H54 (cell line): Measurements from ENCODE around the gene NUP62CL.
"Not testable (repeated sequence)": the region's sequence is repeated elsewhere in the genome, so short reads cannot be mapped to it uniquely, and the experiment has no call there.

Source experiments
- DNase-seq: peaks from one replicate; pipeline ENCODE4 v3.0.0; 2011; ENCODE audit warnings: low spot score, mixed read lengths; ENCODE audit not compliant: insufficient read length
- FAIRE-seq: peaks from 3 replicates; lab custom pipeline; 2011; peaks lifted over from hg19 to GRCh38; lab: Jason Lieb, UNC
- POLR2A ChIP-seq: IDR thresholded peaks from 2 replicates; pipeline ENCODE4 v1.6.1; 2011; ENCODE audit warnings: low read depth, mild to moderate bottlenecking, low read length

NUP62CL gene

DNA sequence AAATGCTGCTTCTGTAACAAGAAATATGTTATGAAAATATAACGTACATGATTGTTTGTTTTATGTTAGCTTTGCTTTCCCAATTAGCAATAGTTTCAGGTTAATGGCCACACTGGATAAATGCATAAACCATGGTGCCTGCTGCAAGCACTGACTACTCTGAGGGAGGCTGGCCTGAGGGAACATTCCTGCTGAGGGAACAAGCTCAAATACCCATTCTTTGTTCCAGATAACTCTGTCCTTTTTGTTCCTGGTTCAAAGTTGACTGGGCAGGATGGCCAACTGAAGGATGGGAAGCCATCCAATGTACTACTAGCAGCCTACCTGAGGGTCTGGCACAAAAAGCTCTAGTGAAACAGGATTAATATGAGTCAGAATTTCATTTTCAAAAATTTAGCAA is 37.5 kb downstream of the NUP62CL start:
- no peak for TF ChIP-seq POLR2A
- no peak for FAIRE-seq
- no peak for DNase-seq

DNA sequence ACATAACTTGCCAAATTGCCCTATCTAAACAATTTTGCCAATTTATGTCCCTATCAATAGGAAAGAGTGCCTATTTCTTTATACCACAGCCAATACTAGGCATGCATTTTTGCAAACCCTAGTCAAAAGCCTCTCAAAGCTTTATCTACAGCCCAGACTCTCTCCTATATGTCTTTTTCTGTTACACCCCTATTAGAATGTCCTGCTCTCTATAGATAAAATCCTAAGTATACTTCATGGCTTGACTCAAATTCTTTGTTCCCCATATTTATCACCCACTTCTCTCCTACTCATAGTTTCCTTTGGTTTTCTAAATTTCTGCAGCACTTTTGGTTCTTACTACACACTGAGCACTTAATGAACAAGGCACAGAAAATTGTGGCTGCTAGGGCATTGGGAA is 38.0 kb downstream of the NUP62CL start:
- no peak for FAIRE-seq
- TF ChIP-seq POLR2A = no peak
- DNase-seq = no peak

DNA sequence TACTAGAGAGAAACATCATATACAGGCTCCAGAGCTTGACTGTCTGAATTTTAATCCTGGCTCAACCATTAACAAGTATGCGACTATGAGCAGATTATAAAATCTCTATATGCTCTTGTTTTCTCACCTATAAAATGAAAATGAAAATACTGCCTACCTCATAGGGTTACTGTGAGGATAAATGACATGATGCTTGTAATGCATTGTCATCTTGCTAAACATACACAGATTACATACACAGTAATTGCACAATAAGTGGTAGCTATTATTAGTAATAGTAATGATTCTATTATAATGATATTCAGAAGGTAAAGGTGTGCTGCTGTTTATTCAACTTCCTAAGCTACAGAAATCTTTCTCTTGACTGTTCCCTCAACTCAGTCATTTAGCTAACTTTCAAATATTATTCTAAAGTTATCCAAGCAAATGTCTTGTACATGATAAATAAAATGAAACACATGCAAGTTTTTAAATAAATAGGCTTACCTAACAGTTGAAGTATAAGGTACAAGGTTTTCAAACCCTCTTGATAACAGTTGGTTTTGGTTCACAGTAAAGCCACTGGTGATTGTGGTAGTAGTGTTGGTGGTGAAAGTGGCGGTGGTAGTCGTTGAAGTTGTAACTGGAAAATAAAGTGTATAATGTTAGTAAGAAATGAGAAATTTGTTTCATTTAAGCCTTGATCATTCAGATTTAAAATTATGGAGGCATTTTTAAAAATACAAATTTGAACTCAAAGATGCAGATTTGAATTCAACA is 38.9 kb downstream of the NUP62CL start:
- TF ChIP-seq POLR2A = no peak
- FAIRE-seq (no peak), DNase-seq (no peak)

DNA sequence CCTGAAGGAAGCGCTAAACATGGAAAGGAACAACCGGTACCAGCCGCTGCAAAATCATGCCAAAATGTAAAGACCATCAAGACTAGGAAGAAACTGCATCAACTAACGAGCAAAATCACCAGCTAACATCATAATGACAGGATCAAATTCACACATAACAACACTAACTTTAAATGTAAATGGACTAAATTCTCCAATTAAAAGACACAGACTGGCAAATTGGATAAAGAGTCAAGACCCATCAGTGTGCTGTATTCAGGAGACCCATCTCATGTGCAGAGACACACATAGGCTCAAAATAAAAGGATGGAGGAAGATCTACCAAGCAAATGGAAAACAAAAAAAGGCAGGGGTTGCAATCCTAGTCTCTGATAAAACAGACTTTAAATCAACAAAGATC is 48.6 kb downstream of the NUP62CL start:
- DNase-seq, FAIRE-seq: not testable (repeated sequence)

DNA sequence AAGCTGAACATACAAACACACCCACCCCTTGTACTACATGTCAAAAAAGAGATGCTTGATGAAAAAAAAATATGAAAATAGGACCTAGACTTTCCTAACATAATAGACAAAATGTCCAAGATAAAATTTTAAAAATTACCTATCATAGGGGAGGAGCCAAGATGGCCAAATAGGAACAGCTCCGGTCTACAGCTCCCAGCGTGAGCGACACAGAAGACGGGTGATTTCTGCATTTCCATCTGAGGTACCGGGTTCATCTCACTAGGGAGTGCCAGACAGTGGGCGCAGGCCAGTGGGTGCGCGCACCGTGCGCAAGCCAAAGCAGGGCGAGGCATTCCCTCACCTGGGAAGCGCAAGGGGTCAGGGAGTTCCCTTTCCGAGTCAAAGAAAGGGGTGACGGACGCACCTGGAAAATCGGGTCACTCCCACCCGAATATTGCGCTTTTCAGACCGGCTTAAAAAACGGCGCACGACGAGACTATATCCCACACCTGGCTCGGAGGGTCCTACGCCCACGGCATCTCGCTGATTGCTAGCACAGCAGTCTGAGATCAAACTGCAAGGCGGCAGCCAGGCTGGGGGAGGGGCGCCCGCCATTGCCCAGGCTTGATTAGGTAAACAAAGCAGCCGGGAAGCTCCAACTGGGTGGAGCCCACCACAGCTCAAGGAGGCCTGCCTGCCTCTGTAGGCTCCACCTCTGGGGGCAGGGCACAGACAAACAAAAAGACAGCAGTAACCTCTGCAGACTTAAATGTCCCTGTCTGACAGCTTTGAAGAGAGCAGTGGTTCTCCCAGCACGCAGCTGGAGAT is 50.4 kb downstream of the NUP62CL start:
- DNase-seq, FAIRE-seq: not testable (repeated sequence)

DNA sequence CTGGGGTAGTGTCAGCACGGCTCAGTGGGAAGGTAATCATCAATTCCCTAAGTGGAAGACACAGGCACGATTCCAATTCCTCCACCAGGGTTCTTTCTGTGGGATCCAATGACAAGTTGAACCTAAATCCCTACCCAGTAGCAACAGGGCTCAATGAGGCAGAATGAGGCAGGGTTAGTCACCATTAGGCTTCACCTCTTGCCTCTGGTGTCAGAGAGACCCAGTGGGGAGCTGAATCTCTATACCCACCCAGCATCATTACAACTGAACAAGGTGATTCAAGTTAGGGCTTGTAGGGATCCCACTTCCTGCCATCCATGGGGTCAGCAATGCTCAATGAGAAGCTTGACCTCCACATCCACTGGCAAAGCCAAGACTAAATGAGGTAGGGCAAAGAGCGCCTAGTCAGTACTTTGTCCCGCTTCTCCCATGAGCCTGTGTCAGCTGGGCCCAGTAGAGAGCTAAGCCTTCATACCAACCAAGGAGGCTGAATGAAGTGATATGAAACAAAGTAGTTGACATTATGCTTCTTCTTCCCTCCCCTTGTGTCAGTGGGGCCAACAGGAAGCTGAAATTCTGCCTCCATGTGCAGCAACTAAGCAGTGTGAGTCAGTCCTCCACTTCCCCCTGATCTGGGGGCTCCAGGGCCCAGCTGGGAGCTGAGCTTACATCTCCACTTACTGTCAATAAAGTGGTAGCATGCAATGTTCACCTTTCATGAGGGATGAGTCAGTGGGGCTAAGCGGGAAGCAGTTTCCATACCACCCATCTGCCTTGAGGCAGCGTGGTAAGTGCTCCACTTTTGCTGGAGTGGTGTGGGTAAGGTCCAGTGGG is 51.2 kb downstream of the NUP62CL start:
- FAIRE-seq (no peak), DNase-seq (no peak)
- no peak for TF ChIP-seq POLR2A

DNA sequence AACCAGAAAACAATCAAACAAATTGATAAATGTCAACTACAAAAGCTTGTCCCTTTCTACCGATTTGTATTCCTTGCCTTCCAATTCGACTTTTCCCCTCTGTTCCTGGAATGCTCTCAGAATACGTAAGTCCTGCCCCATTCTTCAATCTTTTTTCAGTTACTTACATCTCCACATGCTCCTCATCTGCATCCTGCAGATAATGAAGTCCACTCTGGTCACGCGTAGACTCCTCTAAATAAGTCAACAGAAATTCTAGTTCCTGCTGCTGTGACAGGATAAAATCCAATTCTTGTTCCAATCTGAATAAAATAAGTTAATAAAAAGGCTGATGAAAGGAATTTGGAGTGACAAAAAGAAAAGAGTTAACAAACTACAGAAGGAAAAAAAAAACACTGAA is 53.2 kb downstream of the NUP62CL start:
- FAIRE-seq = no peak
- TF ChIP-seq POLR2A = no peak
- no peak for DNase-seq

DNA sequence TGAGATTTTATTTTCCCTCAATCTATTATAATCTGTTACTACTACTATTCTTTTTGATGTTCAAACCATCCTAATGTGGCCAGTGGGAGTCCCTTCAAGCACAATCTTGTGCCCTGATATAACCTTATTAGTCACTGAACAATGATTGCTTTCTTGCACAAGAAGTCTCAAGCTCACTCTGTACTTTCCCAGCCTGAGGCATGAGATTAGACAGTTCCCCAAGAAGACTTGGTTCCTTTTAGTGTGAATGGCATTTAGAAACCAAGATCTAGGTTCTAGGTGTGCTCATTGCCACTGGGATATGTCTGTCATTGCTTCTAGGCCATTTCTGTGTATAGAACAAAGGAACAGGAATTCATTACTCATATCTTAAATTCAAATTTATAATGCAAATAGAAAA is 59.6 kb downstream of the NUP62CL start:
- no peak for DNase-seq
- no peak for FAIRE-seq
- no peak for TF ChIP-seq POLR2A

DNA sequence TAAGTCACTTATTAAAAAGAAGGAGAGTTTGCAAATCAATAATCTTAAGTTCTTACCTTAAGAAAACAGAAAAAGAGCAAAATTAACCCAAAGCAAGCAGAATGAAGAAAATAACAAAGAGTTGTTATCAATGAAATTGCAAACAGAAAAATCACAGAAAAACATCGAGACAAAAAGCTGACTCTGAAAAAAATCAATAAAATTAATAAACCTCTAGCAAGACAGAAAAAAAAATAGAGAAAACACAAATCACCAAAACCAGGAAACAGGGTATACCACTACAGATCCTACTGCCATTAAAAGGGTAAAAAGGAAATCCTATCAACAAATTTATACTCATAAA is 70.3 kb downstream of the NUP62CL start:
- no peak for DNase-seq
- TF ChIP-seq POLR2A = no peak
- no peak for FAIRE-seq

DNA sequence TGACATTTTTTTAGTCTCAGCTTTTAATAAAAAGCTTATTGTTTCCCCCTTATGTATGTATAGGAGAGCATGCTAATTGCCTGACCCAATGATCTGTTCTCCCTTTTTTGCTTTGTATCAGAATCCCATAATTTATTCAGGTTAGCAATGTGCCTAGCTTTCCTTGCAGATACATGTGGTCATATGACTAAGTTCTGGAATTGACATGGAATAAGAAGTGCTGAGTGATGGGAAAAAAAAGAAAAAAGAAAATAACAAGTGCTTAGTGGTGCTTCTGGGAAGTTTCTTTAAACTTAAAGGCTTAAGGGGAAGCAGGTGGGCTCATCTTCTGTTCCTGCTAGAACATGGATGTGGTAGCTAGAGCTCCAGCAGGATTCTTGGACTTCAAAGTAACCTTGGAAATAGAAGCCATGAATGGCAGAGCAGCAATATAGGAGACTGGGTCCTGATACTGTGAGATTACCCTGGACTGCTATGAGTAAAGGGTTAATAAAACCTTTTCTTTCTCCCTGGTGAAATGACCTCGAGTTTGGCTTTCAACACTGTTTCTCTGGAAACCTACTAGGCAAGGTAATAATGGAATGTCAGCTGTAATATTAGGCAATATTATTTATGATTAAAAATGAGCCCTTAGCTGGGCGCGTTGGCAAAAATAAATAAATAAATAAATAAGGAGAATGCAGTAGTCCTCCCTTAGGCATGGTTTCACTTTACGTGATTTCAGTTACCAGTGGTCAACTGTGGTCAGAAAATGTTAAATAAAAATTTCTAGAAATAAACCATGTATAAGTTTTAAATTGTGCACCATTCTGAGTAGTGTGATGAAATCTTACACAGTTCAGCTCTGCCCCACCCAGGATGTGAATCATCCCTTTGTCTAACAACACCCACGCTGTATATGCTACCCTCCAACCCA is 70.9 kb downstream of the NUP62CL start:
- TF ChIP-seq POLR2A = no peak
- DNase-seq = no peak
- no peak for FAIRE-seq

DNA sequence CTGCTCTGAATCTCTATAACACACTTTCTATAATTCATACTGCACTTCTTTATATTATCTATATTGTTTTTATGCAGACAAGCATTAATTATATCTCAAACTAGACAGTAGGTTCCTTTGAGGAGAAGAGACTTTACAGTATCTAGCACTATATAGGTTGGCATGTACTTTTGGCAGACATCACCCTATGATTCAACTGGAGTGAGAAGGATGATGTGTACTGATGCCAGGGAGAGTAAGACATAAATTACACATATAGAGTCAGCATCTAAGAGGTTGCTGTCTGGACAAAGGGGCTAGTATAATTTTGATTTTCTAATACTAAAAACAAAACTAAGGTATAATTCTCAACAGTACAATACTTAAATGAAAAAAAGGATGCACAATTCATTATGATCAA is 82.5 kb downstream of the NUP62CL start:
- no peak for TF ChIP-seq POLR2A
- no peak for FAIRE-seq
- no peak for DNase-seq

DNA sequence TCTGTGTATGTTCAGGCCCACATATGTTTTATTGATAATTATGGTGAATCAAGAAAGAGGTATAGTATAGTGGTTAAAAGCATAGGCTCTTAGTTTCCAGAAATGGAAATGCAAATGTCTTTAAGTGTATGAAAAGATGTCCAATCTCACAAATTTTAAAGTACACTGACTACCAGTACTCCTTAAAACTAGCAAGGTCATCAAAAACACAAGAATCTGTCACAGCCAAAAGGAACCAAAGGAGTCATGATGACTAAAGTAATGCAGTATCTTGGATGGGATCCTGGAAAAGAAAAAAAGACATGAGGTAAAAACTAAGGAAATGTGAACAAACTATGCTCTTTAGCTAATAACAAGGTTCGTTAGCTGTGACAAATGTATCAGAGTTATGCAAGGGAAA is 87.0 kb downstream of the NUP62CL start:
- no peak for TF ChIP-seq POLR2A
- DNase-seq (no peak), FAIRE-seq (no peak)
